ENCODE results near the gene CORO2B.

CORO2B gene

DNA sequence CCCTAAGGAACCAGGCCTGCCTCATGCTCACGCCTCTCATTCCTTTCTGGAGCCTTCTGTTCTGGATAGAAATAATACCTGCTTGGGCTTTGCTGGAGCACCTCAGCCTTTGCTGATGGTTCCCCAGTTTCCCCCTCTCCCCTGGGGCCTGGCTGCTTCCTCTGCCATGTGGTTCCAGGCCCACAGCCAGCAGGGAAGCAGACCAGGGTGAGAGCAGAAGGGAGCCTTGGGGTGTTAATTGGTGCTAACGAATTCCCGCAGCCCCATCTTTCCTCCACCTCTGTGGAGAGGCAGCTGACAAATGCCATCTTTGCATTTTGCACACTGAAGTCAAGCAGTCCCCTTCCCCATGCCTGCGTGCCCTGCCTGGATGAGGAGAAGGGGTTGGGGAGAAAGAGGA is 13.1 kb upstream of the CORO2B start:
- DNase-seq (ENCODE audit: low read depth): no peak
- H3K4me3 ChIP-seq (ENCODE audit: low read length): no peak overlapping the region
- TF ChIP-seq, protein P1, sequence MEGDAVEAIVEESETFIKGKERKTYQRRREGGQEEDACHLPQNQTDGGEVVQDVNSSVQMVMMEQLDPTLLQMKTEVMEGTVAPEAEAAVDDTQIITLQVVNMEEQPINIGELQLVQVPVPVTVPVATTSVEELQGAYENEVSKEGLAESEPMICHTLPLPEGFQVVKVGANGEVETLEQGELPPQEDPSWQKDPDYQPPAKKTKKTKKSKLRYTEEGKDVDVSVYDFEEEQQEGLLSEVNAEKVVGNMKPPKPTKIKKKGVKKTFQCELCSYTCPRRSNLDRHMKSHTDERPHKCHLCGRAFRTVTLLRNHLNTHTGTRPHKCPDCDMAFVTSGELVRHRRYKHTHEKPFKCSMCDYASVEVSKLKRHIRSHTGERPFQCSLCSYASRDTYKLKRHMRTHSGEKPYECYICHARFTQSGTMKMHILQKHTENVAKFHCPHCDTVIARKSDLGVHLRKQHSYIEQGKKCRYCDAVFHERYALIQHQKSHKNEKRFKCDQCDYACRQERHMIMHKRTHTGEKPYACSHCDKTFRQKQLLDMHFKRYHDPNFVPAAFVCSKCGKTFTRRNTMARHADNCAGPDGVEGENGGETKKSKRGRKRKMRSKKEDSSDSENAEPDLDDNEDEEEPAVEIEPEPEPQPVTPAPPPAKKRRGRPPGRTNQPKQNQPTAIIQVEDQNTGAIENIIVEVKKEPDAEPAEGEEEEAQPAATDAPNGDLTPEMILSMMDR (conservative IDR thresholded peaks at IDR 0.05; ENCODE audit: low read length): no peak

DNA sequence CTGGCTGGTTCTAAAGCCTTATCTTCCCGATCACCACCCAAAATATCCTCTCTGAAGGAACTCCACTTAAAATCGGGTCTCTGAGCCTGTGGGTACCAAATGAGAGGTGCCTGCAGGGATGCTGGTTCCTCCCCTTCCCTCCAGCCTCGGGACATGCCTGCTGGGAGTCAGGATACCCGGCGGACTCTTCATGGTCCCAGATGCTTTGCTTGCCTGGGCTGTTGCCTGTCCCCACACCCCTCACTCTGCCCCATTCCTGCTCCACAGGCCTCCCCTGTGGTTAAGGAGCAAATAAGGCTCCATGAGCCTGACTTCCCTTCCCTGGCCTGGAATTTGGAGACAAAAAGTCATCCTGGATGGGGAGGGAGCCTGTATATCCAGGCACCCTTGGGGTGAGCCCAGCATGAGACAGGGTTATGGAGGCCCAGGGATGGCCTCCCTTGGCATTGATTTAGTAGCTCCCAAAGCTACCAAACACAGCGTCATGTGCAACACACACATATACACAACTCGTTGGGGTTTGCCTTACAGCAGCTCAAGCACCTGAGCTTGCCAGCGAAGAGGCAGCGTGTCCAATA is 12.3 kb upstream of the CORO2B start:
- TF ChIP-seq, protein P1 (conservative IDR thresholded peaks at IDR 0.05; ENCODE audit: low read length): no peak
- no peak for DNase-seq (ENCODE audit: low read depth)
- no peak overlapping the region for H3K4me3 ChIP-seq (ENCODE audit: low read length)

DNA sequence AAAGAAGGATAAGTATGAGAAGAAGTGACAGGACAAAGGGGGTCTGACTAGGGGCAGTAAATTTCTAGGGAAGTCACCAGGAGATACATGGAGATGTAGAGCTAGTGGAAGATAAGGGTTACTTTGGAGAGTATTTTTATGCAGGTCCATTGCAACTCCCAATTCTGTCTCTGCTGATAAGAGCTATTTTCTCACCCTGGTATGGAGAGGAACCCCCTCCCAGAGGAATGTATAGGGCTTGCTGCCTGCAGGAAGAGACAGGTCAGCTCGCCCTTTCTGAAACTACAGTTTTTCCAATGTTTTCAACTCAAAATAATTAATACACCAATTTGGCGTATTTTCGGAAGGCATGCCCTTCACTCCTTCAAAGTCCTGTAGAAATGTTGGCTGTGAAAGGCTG is 11.4 kb upstream of the CORO2B start:
- TF ChIP-seq, protein P1 (conservative IDR thresholded peaks at IDR 0.05; ENCODE audit: low read length): no peak
- no peak for DNase-seq (ENCODE audit: low read depth)
- no peak overlapping the region for H3K4me3 ChIP-seq (ENCODE audit: low read length)

DNA sequence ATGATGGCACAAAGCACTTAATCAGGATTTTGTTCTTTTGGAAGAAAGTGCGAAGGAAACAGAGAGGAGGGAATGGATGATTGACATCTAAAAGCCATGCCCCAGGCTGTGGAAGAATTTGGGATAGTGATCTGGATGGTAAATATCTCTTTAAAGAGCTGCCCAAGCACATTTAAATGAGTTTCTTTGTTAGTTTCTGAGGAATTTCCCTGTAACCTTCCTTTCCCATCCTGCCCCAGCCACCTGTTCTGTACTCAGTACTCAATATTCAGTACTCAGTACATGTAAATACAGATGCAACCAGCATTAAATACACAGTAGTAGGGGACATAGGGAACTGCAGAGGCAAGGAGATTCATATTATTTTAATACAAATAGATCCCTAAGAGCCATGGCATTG is 7.8 kb upstream of the CORO2B start:
- TF ChIP-seq, protein P1 (conservative IDR thresholded peaks at IDR 0.05; ENCODE audit: low read length): no peak
- no peak for DNase-seq (ENCODE audit: low read depth)
- no peak overlapping the region for H3K4me3 ChIP-seq (ENCODE audit: low read length)

DNA sequence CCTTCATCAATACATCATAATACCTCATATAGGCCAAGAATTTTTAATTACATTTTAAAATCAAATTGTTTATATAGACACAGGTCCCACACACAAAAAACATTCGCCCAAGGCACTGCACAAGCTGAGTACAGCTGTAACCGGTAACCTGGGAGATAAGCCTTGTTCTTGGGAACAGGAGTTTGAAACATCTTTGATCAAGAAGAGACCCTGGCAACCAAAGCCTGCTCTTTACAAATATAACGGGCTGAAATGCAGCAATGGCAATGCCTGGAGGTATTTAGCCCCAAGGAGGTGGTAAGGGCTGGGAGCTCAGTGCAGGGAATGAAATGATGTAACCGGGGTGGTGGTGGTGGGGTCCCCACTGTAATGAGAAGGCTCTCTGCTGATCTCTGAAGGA is 7.2 kb upstream of the CORO2B start:
- no peak for DNase-seq (ENCODE audit: low read depth)
- TF ChIP-seq, protein P1 (conservative IDR thresholded peaks at IDR 0.05; ENCODE audit: low read length): no peak
- no peak overlapping the region for H3K4me3 ChIP-seq (ENCODE audit: low read length)

DNA sequence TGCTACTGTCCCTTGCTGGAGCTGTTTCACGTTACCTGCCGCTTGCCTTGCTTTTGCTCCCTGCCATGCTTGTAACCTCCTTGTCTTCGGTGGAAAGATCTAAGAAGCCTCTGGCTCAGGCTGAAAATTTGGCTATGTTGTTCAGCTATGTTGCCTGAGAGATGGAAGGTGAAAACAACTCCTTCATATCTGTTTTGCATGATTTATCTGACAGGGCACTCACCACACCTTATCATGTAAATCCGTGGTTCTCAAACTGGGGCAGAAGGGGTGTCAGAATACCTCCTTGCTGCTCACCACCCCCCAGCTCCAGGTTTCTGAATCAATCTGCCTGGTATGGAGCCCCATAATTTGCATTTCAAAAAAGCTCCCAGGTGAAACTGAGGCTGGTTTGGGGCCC is 6.5 kb upstream of the CORO2B start:
- no peak for DNase-seq (ENCODE audit: low read depth)
- TF ChIP-seq, protein P1 (conservative IDR thresholded peaks at IDR 0.05; ENCODE audit: low read length): no peak
- no peak overlapping the region for H3K4me3 ChIP-seq (ENCODE audit: low read length)

DNA sequence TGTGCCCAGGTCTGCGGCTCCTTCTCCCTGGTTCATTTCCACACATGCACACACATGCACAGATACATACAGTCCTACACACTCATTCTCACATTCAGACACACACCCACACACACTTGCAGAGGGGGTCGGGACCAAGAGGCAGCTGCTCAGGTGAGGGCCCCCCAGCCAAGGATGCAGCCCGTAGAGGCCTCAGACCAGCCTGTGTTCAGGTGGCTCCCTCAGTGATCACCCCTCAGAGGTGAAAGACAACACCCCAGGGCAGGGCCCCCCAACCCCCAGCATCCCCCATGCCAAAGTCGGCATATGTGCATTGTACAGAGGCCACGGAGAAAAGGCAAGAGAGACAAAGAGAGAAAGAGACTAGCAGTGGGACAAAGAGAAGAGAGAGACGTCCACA is 5.9 kb upstream of the CORO2B start:
- no peak overlapping the region for H3K4me3 ChIP-seq (ENCODE audit: low read length)
- TF ChIP-seq, protein P1 (conservative IDR thresholded peaks at IDR 0.05; ENCODE audit: low read length): no peak
- no peak for DNase-seq (ENCODE audit: low read depth)
